Hematopoietic multipotent progenitor cell (in vitro differentiated cells): ENCODE measurements around the gene NDUFS6. TPM values are rescaled to one million over a fixed set of nuclear protein-coding genes. Genes with fewer than 3 reads are reported as not detected.

Experiments
- DNase-seq, 3 donors: peaks; one replicate each; pipeline ENCODE4 v3.0.0-alpha.2; 2011 to 2015; ENCODE audit warnings: low read depth in 2 of 3, low spot score in 2 of 3
- total RNA-seq: library from RNA; depleted of rRNA; stranded (reverse); fragments of >200 nt; gene quantifications from one replicate; pipeline ENCODE4 v1.2.3, GENCODE V29; 2012

NDUFS6 gene
- total RNA-seq, 1 donor = 31.5 TPM

DNA sequence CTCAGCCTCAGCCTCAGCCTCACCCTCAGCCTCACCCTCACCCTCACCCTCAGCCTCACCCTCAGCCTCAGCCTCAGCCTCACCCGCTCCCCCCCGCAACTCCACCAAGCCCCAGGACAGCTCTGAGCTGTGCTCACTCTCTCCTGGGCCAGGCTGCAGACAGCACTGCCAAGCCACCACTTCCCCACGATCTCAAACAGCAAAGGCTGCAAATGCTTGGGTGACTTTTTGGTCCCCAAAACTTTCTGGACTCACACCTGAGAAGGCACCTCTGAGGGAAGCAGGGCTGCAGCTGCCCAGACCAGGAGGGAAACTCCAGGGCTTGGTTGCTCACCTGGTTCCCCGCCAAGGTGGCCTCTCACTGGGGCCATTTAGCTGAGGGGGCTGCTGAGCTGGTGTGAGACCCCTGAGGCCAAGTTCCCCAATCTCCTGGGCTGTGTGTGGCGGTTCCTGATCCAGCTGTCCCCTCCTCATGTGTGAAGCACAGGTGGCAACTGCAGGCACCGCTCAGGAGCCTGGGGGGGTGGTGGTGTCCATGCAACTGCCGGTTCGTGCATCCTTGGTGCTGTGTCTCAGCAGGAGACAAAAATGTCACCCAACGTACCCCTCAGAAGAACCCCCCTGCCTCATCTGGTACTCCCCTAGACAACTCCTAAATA lies 19.4 kb upstream of the NDUFS6 start:
- DNase-seq = no peak

DNA sequence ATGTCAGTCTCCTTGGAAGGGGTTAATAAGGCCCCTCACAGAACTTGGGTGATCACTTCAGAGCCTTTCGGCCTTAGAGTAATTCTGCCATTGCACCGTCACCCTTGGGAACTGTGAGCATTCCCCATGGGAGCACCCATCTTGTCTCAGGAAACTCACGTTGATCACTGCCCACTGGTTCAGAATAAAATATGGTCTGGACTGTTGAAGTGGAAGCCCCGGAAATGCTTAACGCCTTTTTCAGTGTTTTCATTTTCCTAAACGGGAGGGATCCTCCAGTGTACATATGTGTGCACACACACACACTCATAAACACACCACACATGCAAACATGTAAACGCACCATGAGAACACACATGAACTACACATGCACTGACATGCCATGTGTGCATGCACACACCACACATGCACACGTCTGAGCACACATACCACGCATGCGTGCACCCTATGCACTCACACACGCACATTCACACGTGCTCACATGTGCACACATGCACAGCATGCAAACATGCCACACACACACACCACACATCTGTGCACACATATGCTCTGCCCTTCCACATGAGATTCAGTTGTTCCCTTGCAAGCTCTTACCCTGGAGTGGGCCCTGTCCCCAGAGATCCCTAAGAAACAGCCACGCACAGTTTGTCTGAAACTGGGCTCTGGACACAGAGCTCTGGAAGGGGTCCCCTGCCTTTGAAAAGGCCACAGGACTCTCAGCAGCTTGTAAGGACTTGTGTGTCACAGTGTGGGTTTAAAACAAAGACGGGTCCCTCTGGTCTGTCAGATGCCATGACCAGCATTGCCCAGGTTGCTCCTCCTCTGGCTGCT lies 18.6 kb upstream of the NDUFS6 start:
- DNase-seq = no peak

DNA sequence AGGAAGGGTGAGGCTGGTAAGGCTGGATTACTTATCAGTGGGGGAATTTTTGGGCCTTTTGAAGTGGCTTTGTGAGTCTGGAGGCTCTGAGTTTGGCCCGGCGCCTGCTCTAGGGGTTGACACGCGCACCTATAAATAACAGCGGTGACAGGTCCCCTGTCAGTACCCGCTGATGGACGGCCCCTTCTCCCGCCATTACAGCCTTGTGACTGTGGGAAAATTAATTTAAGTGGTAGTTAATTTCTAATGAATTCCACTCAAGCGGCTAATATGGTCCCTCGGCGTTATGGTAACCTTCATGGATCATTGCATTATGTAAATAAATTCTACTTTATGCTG lies 18.0 kb upstream of the NDUFS6 start:
- no peak for DNase-seq

DNA sequence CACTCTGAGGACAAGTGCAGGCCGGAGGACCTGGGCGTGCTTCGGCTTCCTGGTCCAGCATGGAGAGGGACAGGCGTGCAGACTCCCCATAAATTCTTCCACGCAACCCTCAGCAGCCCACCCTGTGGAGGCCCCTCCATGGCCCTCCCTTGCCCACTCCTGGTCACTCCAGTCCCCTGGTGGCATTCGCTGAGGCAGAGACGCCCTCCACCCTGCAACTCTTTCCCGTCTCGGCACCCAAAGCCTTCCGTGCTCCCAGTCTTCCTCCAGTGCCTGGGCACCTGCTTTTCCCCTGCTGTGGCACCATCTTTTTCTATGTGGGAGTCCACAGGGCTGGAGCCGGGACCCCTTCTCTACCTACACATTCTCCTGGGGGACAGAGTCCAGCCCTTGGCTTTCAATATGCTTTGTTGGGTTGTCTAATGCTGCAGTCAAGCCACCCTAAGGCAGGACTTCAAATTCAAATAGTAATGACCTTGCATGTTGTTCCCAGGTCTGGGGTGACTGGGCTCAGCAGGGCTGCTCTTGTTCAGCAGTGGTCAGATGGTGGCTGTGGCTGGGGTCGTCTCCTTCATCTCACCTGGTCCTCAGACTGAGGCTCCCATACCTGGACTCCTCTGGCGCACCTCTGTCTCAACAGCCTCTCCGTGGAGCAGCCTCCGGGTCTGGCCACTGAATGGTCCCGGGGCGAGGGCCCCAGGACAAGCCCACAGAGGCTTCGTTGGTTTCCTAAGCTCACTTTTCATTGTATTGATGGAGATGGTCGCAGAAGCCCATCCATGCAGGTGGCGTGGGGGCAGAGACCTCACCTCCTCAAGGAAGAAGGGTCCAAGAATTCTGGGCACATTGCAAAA lies 16.8 kb upstream of the NDUFS6 start:
- DNase-seq = no peak

DNA sequence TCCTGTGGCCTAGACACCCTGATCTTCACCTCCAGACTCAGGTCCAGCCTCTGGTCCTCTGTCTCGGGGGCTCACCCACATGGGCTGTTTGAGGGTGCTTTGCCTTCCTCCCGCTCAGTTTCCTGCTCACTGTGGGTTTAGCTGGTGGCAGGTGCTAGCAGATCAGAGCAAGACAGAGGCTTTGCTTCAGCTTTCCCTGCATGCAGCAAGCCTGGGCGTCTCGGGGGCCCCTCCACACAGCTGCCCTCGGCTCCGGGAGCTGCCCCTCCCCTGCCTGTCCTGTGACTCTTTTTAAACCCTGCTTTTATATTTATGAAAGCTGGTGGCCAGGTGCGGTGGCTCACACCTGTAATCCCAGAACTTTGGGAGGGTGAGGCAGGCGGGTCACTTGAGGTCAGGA lies 16.1 kb upstream of the NDUFS6 start:
- DNase-seq = no peak

DNA sequence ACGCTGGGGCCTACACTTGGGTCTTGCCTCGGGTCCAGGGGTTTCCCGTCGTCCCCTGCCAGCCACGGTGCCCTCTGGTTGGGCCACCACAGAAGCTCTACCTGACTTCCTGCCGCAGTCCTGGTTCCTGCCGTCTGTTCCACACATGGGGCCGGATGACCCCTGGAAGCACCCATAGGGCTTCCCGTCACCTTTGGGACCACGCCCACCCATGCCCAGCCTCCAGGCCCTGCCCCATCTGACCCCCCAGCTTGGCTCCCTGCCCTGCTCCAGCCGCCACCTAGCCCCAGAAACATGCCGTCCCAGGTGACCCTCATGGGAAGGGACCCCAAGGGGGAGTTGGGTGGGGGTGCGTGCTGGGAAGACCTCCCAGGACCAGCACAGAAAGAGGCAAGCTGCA lies 15.2 kb upstream of the NDUFS6 start:
- no peak for DNase-seq

DNA sequence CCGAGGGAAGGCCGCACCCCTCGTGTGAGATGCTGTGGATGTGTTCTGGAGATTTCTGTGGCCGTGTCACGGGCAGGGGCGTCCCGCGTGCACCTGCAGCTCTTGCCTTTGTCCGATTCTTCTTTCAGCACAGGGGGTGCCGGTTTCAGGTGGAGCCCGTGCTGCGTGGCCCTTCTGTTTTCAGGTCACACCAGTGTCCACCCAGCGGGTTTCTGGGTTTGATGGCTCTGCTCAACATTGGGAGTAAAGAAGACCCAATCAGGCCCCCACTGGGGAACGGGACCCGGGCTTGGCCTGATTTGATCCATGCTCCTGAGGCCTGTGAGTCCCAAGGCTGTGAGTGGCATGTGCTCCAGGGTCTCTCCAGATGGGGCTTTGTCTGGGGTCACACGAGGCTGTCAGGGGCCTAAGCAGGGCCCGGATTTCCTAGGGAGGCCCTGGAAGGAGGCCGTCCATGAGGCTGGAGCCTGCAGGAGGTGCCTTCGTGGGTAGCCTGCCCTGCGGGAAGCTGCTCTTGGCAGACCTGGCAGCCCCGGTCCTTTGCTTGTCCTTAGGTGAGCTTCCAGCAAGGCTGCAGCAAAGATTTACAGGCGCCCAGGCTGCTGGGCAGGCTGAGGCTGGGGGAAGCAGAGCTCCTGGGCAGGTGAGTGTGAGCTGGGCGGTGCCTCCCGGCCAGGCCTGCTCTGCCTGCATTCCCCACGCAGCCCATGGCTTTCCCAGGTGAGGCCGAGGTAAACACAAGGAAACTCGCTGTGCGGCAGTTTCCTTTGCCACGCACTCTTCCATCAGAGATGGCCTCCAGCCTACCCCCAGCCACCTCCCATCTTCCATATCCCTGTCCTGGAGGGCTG lies 14.4 kb upstream of the NDUFS6 start:
- no peak for DNase-seq

DNA sequence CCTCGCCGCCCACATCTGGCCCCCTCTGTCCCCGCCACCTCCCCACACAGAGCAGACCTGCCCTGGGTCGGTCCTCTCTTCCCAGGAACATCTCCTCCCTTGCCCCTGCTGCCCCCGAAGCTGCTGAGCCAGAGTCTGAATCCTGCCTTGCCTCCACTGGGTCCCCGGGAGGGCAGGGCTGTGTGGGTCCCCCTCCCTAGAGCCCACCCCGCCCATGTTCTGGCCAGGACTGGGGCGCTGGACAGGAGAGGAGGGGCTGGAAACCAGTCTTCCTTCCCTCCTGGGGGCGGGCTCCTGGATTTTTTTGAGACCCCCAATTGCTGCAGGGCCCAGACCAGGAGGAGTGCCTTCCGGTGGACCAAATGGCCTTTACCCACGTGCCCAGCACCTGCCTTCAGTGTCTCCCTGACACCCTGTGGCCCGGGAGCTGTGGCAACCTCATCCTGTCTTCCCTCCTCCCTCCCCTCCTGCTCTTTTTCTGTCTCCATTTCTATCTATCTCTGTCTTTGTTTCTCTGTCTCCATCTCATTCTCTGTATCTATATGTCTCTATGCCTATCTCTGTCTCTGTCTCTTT lies 13.6 kb upstream of the NDUFS6 start:
- no peak for DNase-seq

DNA sequence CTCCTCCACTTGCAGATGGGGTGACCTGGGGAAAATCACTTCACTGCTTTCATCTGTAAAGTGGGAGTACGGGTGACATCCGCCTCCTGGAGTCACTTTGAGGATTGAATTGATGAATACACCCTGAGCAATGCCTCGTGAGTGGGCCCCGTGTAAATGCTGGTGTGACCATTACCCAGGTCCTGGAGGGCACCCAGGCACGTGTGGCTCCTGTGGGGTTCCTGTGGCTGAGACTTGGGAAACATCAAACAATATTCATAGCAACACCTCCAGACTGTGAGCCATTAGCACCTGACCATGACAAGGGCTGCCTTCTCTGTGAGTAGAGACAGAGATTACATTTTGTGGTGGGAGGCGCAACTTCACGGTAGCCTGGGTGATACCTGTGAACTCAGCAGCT lies 13.0 kb upstream of the NDUFS6 start:
- DNase-seq = no peak

DNA sequence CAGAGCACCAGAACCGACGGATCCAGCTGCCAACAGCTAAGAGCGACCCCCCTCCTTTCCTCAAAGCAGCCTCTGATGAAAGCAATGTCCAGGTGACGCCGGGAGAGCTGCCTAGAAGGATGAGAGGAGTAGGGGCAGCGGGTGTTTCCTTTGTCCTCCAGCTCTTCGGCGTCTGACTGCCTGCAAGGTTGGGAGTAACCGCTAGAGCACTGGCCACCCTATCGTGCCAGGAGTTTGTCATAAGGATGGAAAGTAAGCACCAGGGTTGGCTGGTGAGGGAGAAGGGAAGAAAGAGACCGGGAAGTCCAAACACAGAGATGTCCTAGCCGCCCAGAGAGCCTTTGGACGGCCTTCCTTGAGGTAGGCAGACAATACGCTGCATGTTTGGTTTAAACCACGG lies 12.4 kb upstream of the NDUFS6 start:
- no peak for DNase-seq

DNA sequence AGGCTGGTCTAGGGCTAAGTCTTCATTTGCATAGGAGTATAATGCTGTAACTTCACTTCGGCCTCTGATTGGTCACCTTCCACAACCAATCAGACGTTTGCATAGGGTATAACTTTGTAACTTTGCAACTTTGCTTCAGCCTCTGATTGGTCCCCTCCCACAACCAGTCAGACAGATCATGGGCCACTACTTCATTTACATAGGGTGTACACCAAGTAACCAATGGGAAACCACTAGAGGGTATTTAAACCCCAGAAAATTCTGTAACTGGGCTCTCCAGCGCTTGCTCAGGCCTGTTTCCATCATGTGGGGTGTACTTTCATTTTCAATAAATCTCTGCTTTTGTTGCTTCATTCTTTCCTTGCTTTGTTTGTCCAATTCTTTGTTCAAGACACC lies 11.8 kb upstream of the NDUFS6 start:
- DNase-seq = peak in 1 of 3 donors; percentile 9

DNA sequence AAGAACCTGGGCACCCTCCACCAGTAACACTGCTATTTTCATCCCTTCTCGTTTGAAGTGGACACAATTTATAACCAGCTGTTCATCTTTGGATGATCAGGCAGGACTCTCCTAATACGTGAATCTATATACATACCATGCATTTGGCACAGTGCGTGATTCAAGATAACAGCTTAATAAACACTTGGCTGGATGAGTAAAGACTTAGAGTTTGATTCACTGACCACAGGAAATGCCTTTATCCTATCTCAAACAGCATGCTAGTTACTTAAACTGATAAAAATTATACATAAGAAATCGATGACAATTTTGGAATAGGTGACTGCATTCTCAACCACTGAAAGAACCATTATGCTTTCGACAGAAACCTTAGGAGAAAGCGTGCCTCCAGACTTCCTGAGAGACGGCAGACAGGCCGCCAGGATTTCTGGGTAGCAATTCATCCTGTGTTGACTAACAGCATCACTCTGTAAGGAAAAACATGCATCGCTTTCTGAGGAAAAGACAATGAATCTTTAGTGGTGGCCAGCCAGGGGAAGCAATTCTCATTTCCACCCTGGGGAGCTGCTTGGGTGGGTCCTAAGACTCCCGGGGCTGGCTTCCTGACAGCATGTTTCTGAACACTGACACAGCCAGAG lies 11.3 kb upstream of the NDUFS6 start:
- DNase-seq = no peak

DNA sequence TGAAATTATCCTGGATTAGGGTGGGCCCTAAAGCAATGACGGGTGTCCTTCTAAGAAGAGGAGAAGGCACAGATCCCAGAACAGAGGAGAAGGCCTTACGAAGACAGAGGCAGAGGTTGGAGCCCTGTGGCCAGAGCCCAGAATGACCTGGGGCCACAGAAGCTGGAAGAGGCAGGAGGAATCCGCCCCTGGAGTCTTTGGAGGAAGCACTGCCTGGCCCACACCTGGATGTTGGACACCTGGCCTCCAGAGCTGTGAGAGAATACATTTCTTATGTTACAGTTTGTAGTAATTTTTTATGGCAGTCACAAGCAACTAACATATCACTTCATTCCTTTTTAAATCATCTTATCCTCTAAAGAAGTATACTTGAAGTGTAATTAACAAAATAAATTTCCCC lies 10.0 kb upstream of the NDUFS6 start:
- DNase-seq = no peak

DNA sequence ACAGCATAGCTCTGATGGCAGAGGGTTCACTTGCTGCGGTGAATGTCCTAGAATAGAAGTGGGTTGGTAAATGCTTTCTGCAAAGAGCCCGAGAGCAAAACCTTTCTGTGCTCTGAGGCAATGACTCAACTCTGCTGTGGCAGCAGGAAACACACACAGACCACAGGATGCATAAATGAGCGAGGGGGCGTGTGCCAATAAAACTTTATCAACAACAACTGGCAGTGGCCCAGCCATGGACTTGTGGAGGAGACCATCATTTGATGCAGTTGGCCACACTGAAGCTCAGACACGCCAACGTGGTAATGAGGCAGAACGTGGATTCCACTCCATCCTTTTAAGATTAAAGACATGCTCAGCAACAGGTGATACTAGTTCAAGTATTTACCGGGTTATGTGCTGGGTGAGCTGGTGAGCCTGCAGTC lies 8.4 kb upstream of the NDUFS6 start:
- peak; percentile 50 to 72 (median 57) for DNase-seq

DNA sequence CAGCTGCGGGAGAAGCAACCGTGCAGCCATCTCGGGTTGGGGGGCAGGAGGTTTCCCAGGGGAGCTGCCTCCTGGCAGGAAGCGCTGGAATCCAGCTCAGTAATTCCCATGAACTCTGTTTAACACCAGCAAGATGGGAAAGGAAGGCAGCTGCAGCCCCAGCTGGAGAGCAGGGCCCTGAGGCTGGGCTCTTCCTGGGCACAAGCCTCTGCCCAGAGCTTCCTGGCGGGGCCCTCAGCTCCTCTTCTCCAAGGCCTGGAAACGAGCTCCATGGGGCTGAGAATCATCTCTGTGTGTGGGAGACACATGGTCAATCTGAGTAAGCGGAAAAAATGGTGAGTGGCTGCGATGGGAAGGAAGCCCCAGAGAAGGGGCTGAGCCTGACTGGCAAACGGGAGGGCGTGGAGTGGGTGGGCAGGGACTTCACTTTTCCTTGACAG lies 7.9 kb upstream of the NDUFS6 start:
- no peak for DNase-seq

DNA sequence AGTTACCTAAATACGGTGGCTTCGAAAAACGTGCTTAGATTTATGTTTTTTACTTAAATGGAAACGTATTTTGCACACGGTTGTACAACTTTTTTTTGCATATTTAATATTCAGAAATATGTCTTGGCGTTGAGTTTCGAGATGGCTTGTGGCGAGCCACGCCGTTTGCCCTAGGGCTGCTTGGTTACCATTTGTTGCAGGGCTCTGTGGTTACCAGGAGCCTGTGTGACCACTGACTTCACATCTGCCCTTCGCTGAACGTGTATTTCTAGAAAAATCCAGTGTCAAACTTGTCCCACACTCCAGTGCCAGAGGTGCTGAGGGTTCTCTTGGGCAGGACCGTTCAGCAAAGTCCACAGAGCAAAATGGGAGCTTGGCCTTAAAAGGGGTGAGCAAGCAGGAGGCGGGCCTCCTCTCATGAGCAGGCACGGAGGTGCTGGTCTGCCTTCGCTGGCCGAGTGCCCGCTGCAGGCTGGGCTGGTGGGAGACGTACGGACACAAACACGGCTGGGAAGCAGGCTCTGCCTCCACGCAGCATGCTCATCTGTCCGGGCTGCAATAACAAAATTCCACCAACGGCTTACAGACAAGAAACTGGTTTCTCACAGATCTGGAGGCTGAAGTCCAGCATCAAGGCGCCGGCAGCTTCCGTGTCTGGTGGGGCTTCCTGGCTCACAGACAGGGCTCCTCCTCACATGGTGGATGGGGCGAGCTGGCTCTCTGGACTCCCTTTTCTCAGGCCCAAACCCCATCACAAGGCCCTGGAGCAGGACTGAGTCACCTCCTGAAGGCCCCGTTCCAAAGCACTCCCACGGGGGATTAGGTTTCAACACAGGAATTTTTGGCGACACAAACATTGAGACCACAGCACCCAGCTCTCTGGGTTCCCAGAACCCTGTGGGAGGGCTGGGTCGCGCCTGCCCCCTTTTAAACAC lies 7.0 kb upstream of the NDUFS6 start:
- DNase-seq = no peak

DNA sequence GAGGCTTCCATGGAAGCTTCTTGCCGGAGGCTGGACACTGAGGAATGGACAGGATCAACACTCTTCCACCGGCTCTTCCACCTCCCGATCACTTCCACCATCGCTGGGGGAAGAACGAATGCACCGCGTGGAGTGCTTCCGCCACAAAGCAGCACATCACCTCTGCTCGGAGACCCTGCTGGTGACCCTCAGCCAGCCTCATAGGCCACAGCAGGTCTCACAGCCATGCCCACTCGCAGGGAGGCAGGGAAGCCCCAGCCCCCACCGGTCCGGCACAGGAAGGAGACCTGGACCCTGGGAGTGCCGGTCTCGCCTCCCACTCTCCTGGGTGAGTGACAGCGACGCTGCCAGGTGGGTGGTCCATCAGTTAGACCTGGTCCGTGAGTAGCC lies 6.3 kb upstream of the NDUFS6 start:
- DNase-seq = no peak

DNA sequence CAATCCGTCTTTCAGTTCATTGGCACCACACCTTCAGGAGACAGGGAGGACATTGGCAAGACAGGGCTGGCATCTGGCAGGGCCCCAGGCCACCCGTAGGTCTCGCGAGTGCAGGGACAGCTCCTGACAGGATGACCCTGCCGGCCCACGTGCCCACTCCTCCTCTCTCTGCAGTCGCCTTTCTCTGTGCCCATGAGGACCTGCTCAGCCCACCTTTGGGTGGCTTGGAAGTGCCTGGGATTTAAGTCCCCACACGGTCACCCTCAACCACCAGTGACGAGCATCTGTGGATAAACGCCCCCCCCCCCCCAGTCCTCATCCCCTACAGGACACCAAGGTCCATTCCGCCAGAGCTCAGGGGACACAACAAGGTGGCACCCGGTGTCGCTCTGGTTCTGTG lies 5.7 kb upstream of the NDUFS6 start:
- no peak for DNase-seq

DNA sequence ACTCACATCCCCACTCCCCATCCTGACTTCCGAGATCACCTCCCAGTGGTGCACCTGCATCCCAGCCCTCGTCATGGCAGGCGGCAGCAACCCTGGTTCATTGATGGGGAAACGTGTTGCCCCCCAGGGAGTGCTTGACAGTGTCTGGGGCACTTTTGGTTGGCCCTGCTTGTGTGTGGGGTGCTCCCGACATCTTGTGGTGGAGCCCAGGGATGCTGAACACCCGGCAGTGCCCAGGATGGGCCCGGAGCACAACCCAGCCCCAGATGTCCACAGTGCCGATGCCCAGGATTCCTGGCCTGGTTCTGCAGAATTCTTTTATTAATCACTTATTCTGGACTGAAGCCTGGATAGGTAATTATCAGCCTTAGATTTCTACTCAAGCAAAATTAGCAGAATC lies 5.3 kb upstream of the NDUFS6 start:
- DNase-seq = no peak
